OCI-LY1 (cell line): Measurements from ENCODE around the gene ACTR2.

ENCODE experiments used
- CTCF ChIP-seq: fragments of 200-600 bp; sonication (generic), shearing (Covaris generic); IDR thresholded peaks from 2 replicates; pipeline ENCODE4 v1.5.1; 2017; ENCODE audit warnings: mild to moderate bottlenecking, antibody characterized with exemption, low read length, moderate library complexity, mixed read lengths
- EZH2 ChIP-seq: fragments of 200-600 bp; sonication (generic), shearing (Covaris generic); IDR thresholded peaks from 2 replicates; pipeline ENCODE4 v1.8.0; 2017; ENCODE audit warnings: borderline replicate concordance, mixed run types, mild to moderate bottlenecking, antibody characterized with exemption, low read length, moderate library complexity, mixed read lengths

- TF ChIP-seq CTCF (no peak), EZH2 (no peak)
Measured at GRCh38 chr2:65309699-65310098, 82.1 kb downstream of the ACTR2 start.
